ENCODE data around the gene CYTIP. TPM values are rescaled to one million over a fixed set of nuclear protein-coding genes. Genes with fewer than 3 reads are reported as not detected.
"Not testable (repeated sequence)": the region's sequence is repeated elsewhere in the genome, so short reads cannot be mapped to it uniquely, and the experiment has no call there.

Gene CYTIP
- total RNA-seq, 8 experiments from 2014 or later: 0.07 to 0.52 TPM; not detected in 6

DNA sequence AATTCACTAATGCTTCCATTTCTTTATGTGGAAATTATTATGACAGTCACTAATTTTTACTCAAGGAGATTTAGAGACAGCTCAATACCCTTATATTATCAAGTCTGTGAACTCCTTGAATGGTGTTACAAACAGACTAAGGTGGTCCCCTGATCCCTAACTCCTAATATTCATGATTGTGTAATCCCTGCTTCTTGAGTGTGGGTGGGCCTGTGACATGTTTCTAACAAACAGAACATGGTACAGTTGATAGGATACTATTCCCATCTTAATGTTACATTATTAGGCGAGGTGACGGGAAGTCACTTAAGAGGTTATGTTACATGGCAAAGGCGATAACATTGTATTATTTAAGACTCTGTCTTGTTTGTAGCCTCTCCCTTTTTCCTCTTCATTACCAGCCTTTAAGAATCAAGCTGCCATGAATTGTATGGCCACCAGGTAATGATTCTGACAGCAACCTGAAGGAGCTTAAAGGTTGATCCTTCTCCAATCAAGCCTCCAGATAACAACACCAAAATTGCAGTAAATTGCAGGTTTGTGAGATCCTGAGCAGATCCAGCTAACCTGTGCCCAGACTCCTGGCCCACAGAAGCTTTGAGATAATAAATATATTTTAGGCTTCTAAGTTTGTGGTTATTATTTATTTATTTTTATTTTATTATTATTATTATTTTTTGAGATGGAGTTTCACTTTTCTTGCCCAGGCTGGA is 32.1 kb downstream of the CYTIP start:
- 70 to 100% (median 97%) methylated on average over 1 to 3 of the region's 3 CpGs; no CpG with 5 or more reads in 4 of the 10 experiments for WGBS, 10 experiments

GRCh38 chr2:157405398-157405797 is 38.5 kb downstream of the CYTIP start:
- H3K4me1 ChIP-seq (replicated peaks in 1 of 2); H3K4me3 ChIP-seq; H3K27ac ChIP-seq; ATAC-seq (replicated peaks in 6 of 8); in situ Hi-C loops (cut with MboI; ENCODE audit: low pct_unique_long_range_greater_than_20kb in 2 of 9, low sequenced_read_pairs in 9 of 9, unreplicated experiment in 9 of 9): not testable (repeated sequence)

More for the DNA sequence above, 32.1 kb downstream of the CYTIP start:
- ATAC-seq (replicated peaks in 6 of 8): no peak
- in situ Hi-C loops (cut with MboI; ENCODE audit: low pct_unique_long_range_greater_than_20kb in 2 of 9, low sequenced_read_pairs in 9 of 9, unreplicated experiment in 9 of 9): no loop called here
- Histone ChIP-seq H3K4me1 (replicated peaks in 1 of 2) (no peaks in the 10 kb centered on the region), H3K27ac (no peak overlapping the region), H3K4me3 (no peak overlapping the region)

DNA sequence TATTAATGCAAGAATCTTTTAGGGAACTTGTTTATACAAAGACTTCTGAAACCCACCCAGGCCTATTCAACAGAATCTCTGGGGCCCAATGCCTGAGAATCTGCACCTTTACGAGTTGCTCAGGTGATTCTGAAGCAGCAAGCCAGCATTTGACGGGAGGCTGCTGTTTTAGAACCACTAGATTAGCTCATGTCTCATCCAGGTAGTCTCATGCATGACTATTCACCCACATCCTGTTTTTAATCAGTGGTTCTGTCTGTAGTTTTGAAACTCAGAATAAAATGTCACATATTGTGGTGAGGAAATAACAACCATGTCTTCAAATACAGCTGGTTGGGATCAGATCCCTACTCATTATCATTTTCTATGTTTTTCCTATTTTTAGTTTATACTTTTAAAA is 39.5 kb downstream of the CYTIP start:
- Histone ChIP-seq H3K4me3 (no peak overlapping the region), H3K4me1 (replicated peaks in 1 of 2) (peaks cover 0 to 4% of the 10 kb centered on the region in 2 donors), H3K27ac (no peak overlapping the region)
- no peak for ATAC-seq (replicated peaks in 6 of 8)
- in situ Hi-C loops (cut with MboI; ENCODE audit: low pct_unique_long_range_greater_than_20kb in 2 of 9, low sequenced_read_pairs in 9 of 9, unreplicated experiment in 9 of 9): no loop called here
- WGBS, 10 experiments: 36 to 100% (median 98%) methylated on average over 1 to 2 of the region's 2 CpGs; no CpG with 5 or more reads in 2 of the 10 experiments

DNA sequence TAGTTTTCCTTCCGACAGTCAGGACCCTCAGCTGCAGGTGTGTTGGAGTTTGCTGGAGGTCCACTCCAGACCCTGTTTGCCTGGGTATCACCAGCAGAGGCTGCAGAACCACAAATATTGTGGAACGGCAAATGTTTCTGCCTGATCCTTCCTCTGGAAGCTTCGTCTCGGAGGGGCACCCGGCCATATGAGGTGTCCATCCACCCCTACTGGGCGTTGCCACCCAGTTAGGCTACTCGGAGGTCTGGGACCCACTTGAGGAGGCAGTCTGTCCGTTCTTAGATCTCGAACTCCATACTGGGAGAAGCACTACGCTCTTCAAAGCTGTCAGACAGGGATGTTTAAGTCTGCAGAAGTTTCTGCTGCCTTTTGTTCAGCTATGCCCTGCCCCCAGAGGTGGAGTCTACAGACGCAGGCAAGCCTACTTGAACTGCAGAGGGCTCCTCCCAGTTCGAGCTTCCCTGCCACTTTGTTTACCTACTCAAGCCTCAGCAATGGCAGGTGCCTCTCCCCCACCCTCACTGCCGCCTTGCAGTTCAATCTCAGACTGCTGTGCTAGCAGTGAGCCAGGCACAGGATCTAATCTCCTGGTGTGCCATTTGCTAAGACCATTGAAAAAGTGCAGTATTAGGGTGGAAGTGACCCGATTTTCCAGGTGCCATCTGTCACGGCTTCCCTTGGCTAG is 40.9 kb downstream of the CYTIP start:
- H3K4me1 ChIP-seq (replicated peaks in 1 of 2); H3K4me3 ChIP-seq; H3K27ac ChIP-seq; ATAC-seq (replicated peaks in 6 of 8); in situ Hi-C loops (cut with MboI; ENCODE audit: low pct_unique_long_range_greater_than_20kb in 2 of 9, low sequenced_read_pairs in 9 of 9, unreplicated experiment in 9 of 9): not testable (repeated sequence)
- WGBS, 10 experiments: 39 to 100% (median 68%) methylated on average over 1 to 11 of the region's 15 CpGs; no CpG with 5 or more reads in 5 of the 10 experiments

DNA sequence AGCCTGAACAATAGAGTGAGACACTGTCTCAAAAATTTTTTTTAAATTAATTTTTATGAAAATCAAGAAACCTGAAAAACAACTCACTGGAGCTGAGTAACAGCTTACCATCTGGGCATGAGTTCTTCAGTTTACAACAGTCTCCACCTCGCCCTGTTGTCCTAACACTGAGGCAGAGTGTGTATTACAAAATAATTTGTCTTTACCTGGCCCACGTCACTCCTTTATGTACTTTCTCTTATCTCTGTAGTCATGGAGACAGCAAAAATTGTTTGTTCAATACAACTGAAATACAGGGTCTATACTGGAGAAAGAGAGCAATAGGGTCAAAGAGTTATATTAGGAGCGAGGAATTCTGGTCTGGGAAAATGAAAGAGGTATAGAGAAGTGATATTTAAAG is 48.1 kb downstream of the CYTIP start:
- no peak overlapping the region for H3K4me3 ChIP-seq
- H3K4me1 ChIP-seq (replicated peaks in 1 of 2): no peaks in the 10 kb centered on the region
- 6 to 100% (median 77%) methylated on average over 1 to 3 of the region's 3 CpGs for WGBS, 10 experiments
- no peak for ATAC-seq (replicated peaks in 6 of 8)
- in situ Hi-C loops (cut with MboI; ENCODE audit: low pct_unique_long_range_greater_than_20kb in 2 of 9, low sequenced_read_pairs in 9 of 9, unreplicated experiment in 9 of 9): no loop called here
- H3K27ac ChIP-seq: no peak overlapping the region

GRCh38 chr2:157394928-157395327 is 49.0 kb downstream of the CYTIP start:
- Histone ChIP-seq H3K27ac (no peak overlapping the region), H3K4me3 (no peak overlapping the region), H3K4me1 (replicated peaks in 1 of 2) (no peaks in the 10 kb centered on the region)
- in situ Hi-C loops (cut with MboI; ENCODE audit: low pct_unique_long_range_greater_than_20kb in 2 of 9, low sequenced_read_pairs in 9 of 9, unreplicated experiment in 9 of 9): no loop called here
- no peak for ATAC-seq (replicated peaks in 6 of 8)
- 0 to 92% (median 44%) methylated on average over 1 of the region's 1 CpG; no CpG with 5 or more reads in 2 of the 10 experiments for WGBS, 10 experiments

DNA sequence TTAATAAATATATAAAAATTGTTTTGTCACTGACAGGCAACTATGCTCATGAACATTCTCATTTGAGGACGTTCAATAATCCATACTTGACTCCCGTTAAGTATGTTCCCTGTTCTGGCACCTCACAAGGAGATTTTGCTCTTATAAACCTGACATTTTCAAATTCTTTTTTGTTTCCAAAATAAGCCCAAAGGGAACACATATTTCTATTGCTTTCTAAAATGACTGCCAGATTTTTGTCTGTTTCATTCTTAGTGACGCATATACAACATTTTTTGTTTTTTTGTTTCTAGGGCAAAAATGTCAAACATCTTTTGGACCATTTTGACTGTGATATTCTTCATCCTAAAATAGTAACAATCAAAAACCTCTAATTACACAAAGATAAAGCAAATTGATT is 50.5 kb downstream of the CYTIP start:
- 4 to 100% (median 79%) methylated on average over 2 to 3 of the region's 3 CpGs for whole genome bisulfite sequencing, 10 experiments
- Histone ChIP-seq H3K27ac (no peak overlapping the region), H3K4me1 (replicated peaks in 1 of 2) (no peaks in the 10 kb centered on the region), H3K4me3 (no peak overlapping the region)
- in situ Hi-C loops (cut with MboI; ENCODE audit: low pct_unique_long_range_greater_than_20kb in 2 of 9, low sequenced_read_pairs in 9 of 9, unreplicated experiment in 9 of 9): no loop called here
- ATAC-seq (replicated peaks in 6 of 8): no peak

- in situ Hi-C loops (cut with MboI; ENCODE audit: low pct_unique_long_range_greater_than_20kb in 2 of 9, low sequenced_read_pairs in 9 of 9, unreplicated experiment in 9 of 9): no loop called here
- no peak for ATAC-seq (replicated peaks in 6 of 8)
- Histone ChIP-seq H3K4me1 (replicated peaks in 1 of 2) (no peaks in the 10 kb centered on the region), H3K27ac (no peak overlapping the region), H3K4me3 (no peak overlapping the region)
- 7 to 100% (median 80%) methylated on average over 1 to 2 of the region's 2 CpGs for WGBS, 10 experiments
Measured at GRCh38 chr2:157388827-157389226, 55.1 kb downstream of the CYTIP start.

DNA sequence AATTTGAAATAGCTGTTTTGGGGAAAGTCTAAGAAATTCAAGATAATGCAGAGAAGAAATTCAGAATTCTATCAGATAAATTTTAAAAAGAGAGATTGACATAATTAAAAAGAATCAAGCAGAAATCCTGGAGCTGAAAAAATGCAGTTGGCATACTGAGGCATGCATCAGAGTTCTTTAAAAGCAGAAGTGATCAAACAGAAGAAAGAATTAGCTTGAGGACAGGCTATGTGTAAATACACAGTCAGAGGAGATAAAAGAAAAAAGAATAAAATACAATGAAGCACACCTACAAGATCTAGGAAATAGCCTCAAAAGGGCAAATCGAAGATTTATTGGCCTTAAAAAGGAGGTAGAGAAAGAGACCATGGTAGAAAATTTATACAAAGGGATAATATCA is 57.1 kb downstream of the CYTIP start:
- 0 to 100% (median 67%) methylated on average over 1 of the region's 1 CpG; no CpG with 5 or more reads in 1 of the 10 experiments for WGBS, 10 experiments
- no peak overlapping the region for H3K4me3 ChIP-seq
- in situ Hi-C loops (cut with MboI; ENCODE audit: low pct_unique_long_range_greater_than_20kb in 2 of 9, low sequenced_read_pairs in 9 of 9, unreplicated experiment in 9 of 9): no loop called here
- ATAC-seq (replicated peaks in 6 of 8): no peak
- H3K4me1 ChIP-seq (replicated peaks in 1 of 2): no peaks in the 10 kb centered on the region
- no peak overlapping the region for H3K27ac ChIP-seq

DNA sequence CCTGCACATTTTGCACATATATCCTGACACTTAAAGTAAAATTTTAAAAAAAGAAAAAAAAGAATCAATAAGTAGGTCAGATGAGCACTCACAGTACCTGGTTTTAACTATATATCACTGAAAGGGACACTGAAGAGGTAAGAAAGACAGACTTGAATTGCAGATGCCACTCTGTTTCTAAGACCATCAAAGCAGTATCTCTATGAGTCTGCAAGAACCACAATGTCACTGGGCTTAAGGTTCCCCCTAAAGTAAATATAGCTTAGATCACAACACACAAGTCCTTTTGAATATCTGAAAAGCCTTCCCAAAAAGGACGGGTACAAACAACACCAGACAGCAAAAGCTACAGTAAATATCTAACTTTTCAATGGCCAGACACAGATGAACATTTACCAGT is 57.6 kb downstream of the CYTIP start:
- ATAC-seq (replicated peaks in 6 of 8): no peak
- Histone ChIP-seq H3K4me3 (no peak overlapping the region), H3K4me1 (replicated peaks in 1 of 2) (no peaks in the 10 kb centered on the region), H3K27ac (no peak overlapping the region)
- WGBS, 10 experiments: 0 to 100% (median 42%) methylated on average over 1 of the region's 1 CpG; no CpG with 5 or more reads in 1 of the 10 experiments
- in situ Hi-C loops (cut with MboI; ENCODE audit: low pct_unique_long_range_greater_than_20kb in 2 of 9, low sequenced_read_pairs in 9 of 9, unreplicated experiment in 9 of 9): no loop called here

DNA sequence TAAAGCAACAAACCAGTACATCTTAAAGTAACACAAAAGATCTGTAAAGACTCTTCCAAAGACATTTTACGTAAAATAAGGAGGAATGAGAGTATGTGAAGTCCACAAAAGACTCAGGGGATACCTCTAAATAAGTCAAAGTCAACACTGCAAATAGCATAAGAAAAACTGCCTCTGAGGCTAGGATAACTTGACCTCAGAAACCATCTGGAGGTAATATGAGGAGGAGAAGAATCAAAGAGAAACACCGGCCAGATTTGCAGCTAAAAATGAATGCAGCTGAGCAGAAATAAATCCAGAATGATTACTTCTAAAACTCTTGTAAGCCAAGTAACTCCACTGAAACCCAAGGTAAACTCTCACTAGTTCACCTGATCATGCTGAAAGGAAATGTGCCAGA is 66.0 kb downstream of the CYTIP start:
- no peak overlapping the region for H3K27ac ChIP-seq
- 0 to 93% (median 83%) methylated on average over 1 to 2 of the region's 2 CpGs; no CpG with 5 or more reads in 1 of the 10 experiments for WGBS, 10 experiments
- no peaks in the 10 kb centered on the region for H3K4me1 ChIP-seq (replicated peaks in 1 of 2)
- H3K4me3 ChIP-seq: no peak overlapping the region
- in situ Hi-C loops (cut with MboI; ENCODE audit: low pct_unique_long_range_greater_than_20kb in 2 of 9, low sequenced_read_pairs in 9 of 9, unreplicated experiment in 9 of 9): no loop called here
- ATAC-seq (replicated peaks in 6 of 8): no peak

DNA sequence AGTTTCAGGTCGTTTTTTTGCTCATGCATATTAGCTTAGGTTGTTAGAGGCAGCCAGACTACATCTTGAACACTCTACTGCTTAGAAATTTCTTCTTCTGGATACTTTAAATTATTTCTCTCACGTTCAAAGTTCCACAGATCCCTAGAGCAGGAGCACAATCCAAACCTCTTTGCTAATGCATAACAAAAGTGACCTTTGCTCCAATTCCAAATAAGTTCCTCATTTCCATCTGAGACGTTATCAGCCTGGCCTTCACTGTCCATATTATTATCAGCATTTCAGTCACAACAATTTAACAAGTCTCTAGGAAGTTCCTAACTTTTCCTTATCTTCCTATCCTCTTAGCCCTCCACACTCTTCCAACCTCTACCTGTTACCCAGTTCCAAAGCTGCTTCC is 67.8 kb downstream of the CYTIP start:
- no peak for ATAC-seq (replicated peaks in 6 of 8)
- WGBS, 10 experiments: 0 to 80% (median 27%) methylated on average over 1 to 3 of the region's 3 CpGs
- Histone ChIP-seq H3K27ac (no peak overlapping the region), H3K4me1 (replicated peaks in 1 of 2) (no peaks in the 10 kb centered on the region), H3K4me3 (no peak overlapping the region)
- in situ Hi-C loops (cut with MboI; ENCODE audit: low pct_unique_long_range_greater_than_20kb in 2 of 9, low sequenced_read_pairs in 9 of 9, unreplicated experiment in 9 of 9): no loop called here

- WGBS, 10 experiments: 20 to 57% (median 34%) methylated on average over 1 of the region's 1 CpG; no CpG with 5 or more reads in 6 of the 10 experiments
- H3K27ac ChIP-seq: no peak overlapping the region
- no peaks in the 10 kb centered on the region for H3K4me1 ChIP-seq (replicated peaks in 1 of 2)
- no peak for ATAC-seq (replicated peaks in 6 of 8)
- H3K4me3 ChIP-seq: no peak overlapping the region
- in situ Hi-C loops (cut with MboI; ENCODE audit: low pct_unique_long_range_greater_than_20kb in 2 of 9, low sequenced_read_pairs in 9 of 9, unreplicated experiment in 9 of 9): no loop called here
Measured at GRCh38 chr2:157375384-157375783, 68.5 kb downstream of the CYTIP start.

DNA sequence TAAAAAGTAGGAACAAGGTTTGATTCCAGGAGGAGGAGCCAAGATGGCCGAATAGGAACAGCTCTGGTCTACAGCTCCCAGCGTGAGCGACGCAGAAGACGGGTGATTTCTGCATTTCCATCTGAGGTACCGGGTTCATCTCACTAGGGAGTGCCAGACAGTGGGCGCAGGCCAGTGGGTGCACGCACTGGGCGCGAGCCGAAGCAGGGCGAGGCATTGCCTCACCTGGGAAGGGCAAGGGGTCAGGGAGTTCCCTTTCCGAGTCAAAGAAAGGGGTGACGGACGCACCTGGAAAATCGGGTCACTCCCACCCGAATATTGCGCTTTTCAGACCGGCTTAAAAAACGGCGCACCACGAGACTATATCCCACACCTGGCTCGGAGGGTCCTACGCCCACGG is 75.4 kb downstream of the CYTIP start:
- ATAC-seq (replicated peaks in 6 of 8); H3K4me1 ChIP-seq (replicated peaks in 1 of 2); in situ Hi-C loops (cut with MboI; ENCODE audit: low pct_unique_long_range_greater_than_20kb in 2 of 9, low sequenced_read_pairs in 9 of 9, unreplicated experiment in 9 of 9); H3K4me3 ChIP-seq; H3K27ac ChIP-seq: not testable (repeated sequence)
- 83% methylated on average over 1 of the region's 25 CpGs; no CpG with 5 or more reads in 9 of the 10 experiments for WGBS, 10 experiments

All from motor neuron (in vitro differentiated cells).